NCI-H69 (cell line): Measurements from ENCODE around the gene DIP2B.

Experiments
- DNase-seq: peaks from one replicate; lab custom pipeline; 2025; lab: John Stamatoyannopoulos, UW

Gene DIP2B

DNA sequence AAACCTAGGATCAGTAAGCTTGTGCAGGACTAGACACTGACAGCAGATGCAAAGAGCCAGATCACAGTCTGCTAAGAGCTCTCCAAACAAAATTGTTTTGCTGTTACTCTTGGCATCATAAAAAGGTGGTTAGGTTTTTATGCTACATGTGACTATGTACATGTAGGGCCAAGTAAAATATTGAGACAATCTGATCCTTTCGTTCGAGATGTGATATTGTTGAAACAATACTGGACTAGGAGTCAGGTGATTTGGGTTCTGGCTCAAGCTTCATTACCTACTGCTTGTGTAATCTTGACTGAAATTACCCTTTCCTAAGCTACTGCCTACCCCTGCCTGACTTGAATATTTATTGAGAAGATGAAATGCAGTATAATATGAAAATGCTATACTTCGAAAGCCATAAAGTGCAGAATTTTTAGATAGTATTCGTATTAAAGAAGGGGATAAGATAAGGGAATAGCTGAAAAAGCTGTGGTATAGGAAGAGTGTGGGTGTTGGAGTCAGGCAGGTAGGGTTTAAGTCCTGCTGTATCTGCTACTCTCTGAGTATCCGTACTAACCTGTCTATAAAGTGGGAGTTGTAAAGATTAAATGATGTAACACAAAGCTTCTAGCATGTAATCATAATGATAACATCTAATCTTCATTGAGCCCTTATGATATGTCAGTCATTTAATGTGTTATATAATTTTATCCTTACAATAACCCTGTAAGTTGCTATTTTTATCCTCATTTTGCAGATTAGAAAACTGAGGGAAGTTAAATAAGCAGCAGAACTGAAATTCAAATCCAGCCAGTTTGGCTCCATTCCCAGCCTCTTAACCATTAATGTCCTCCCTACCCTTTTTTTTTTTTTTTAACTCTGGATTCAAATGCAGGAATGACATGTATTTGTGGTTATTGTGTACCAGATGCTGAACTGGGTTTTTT lies 220.5 kb downstream of the DIP2B start:
- DNase-seq = no peak

DNA sequence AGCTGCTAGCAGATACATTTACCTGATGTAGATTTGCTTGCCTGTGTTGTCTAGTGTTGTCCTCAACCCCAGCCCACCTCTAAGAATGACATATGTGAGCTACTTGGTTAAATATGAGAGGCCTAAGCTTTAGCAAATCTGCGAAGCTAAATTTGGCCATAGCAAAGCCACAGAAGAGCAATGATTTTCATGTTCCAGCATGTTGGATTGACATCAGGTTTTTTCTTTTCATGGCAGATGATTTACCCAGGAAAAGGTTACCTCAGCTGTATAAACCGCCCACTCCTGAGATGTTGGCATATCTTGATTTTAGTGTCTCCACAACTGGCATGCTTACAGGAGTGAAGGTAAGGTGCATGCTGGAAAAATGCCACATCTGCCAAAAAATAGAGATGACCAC lies 222.7 kb downstream of the DIP2B start:
- DNase-seq = no peak

DNA sequence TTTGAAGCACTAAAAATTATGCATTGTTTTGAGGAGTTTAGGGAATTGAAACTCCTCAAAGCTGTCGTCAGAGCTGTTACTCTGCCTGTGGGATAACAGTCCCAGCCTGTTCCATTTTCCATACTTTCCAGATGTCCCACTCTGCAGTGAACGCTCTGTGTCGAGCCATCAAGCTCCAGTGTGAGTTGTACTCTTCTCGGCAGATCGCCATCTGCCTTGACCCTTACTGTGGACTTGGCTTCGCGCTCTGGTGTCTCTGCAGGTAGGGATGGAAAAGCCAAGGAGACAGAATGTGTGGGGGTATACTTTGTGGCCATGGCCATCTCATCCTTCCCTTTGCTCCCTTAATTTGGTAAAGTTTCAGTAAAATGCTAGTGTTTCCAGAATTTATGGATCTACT lies 223.6 kb downstream of the DIP2B start:
- DNase-seq = no peak

DNA sequence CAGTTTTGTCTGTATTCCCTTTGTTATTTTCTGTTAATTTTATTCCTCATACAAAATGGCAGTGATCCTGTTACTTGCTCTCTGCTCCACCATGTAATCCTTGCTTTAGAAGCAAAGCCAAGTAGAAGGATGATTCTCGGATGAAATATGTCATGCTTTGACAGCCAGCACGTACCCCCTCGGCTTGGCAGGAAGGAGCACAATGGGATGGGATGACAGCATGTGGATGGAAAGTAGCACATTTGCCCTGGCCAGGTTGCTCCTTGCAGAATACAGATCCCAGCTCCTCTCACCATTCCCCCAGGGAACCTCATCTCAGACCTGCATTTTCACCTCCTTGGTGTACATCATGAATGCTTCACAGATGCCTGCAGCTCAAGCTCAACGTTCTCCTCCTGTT lies 224.1 kb downstream of the DIP2B start:
- no peak for DNase-seq

DNA sequence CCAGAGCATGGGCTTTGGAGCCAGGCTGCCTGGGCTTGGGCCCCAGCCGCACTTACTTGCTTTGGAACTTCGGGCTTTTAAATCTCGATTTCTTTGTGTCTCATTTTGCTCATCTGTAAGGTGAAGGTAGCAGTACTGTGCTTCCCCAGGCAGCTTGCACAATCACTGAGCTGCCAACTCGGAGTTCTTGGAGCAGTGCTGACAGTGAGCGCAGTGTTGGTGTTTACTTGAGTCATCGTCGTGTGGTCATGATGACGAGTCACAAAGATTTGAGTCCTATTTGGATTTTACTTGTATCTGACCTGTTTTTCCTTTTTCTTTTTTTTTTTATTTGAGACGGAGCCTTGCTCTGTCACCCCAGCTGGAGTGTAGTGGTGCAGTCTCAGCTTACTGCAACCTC lies 227.8 kb downstream of the DIP2B start:
- no peak for DNase-seq

DNA sequence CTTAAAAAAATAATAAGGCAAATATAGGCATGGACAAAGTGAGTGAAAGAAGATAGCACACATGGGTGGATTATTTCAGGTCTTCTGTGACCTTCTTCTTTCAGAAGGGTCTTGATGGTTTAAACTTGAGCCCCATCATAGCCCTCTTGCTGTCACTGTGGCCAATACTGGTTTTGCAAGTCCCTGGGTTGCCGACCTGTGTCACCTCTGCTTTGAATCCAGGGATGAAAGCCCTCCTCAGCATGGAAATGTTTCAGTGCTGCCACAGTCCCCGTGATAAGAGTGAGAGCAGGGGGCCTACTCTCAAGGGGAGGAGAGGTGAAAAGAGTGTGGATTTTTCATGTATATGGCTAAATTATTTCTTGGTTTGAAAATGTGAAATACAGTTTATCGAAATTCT lies 228.9 kb downstream of the DIP2B start:
- no peak for DNase-seq

DNA sequence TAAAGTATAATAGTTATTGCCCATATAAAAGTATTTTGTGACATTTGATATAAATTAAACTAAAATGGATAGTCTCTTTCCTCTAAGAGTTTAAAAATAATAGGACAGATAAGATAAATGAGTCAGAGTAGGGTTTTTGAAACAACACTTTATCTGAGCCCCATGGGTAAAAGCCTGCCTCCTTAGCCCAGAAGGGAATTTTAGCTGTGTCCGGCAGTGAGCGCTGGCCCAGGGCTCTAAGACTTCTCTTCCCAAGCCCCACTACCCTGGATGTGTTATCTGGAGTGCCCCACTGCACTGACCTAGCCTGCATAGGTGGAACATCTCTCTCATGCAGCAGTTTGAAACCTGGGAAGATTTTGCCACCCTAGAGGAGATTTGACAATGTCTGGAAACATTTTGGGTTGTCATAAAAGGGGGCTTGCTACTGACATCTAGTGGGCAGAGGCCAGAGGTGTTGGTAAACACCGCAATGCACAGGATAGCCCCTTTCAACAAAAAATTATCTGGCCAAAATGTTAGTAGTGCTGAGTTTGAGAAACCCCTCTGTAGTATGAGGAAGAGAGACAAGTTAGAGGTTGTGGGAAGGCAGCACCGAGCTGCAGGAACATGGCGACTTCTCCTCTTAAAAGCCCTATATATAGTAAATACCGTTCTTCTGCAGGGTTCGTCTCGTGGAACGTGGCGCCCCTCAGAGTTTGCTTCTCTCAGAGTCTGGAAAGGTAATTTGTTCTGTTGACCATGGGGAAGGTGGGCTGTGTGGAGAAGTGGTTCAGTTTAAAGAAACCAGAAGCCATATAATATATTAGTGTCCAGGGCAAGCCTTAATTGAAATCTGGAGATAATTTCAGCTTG lies 229.9 kb downstream of the DIP2B start:
- peak; percentile 58 for DNase-seq

DNA sequence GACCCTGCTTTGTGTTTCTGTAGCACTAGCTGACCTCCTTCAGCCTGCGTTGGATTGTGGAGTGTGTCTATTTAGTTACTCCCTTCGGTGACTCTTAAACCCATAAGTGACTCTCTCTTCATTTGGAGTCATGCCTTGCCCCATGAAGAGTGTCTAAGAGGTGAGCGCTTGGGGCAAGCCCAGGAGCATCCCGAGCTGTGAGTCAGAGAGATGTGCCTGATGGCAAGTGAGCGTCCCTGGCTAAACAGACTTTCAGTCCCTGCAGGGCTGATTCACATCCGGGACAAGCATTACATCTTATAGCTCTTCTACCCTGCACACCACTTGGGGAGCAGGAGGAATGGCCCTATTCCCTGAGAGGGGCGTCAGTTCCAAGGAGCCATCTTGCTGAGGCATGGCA lies 234.8 kb downstream of the DIP2B start:
- DNase-seq = no peak

DNA sequence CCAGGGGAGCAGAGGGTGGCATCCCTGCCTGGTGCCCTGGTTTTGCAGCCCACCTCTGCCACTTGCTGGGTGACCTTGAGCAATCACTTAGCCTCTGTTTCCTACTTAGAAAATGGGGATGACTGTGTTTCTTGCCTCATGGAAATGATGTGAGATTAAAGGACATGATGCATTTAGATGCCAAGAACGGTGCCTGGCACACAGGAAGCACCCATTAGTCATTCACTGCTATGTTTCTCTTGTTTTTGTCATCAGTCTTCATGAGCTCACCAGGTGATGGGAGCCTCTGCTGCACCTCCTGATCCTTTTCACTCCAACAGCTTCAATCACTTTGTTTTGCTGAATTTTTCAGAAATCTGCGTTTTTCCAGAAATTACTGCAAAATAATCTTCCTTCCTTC lies 235.5 kb downstream of the DIP2B start:
- no peak for DNase-seq

DNA sequence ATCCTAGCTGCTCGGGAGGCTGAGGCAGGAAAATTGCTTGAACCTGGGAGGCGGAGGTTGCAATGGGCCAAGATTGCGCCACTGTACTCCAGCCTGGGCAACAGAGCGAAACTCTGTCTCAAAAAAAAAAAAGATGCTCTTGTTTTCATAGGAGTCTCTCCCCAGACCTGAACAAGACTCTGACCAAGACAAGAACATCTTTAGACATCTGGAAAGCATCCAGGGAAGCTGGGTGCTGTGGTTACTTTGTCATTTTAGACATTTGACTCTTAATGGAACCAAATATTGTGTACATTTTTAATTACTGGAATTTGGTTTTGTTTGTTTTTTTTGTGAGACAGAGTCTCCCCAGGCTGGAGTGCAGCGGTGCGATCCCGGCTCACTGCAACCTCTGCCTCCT lies 238.0 kb downstream of the DIP2B start:
- DNase-seq = no peak

DNA sequence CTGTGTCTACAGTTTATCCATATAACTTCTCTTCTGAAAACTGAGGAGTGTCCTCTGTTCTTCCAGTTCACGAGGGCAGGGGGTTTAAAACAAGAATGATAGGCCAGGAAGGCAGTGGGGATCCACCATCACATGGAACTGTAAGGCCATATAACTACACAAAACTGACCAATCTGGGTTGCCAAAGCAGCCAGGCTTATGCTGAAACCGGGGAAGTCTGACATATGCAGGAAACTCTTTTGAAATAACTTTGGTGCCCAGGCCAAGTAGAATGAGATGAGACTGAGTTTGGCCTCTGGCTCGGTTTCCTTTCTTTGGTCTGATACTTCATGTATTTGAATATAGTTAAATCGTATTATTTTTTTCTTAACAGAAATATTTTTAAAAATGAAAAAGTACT lies 241.1 kb downstream of the DIP2B start:
- DNase-seq = no peak

DNA sequence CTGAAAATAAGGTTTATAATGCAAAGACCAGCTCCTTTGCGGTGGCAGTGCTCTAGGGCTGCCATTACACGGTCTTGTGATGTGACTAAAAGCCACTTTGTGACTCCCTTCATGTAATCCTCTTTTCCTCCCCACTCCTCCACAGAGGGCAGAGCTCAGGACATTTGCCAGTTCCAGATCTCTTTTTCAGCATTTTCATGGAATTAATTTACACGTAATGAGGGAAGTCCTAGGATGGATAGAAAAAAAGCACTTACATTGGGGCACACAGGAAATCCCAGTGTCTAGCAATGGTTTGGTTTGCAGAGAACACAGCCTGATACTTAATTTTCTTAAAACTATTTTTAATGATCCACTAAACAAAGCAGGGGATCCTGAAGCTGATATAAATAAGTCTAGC lies 241.6 kb downstream of the DIP2B start:
- no peak for DNase-seq

DNA sequence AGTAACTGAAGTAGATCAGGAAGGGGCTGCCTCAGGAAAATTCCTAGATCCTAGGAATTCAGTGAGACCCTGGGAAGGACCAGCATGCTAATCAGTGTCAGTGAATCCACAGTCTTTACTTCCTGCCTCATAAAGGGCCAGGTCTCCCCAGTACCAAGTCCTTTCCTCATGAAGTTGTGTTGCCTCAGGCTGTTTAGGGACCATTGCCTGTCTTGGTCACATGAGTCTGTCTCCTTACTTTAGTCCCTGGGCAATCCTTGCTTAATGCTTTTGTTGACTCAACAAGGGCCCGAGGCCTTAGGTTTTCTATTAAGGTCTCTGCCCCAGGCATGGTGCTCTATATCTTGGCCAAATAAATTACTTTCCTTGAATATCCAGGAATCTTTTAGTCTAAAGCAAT lies 243.0 kb downstream of the DIP2B start:
- DNase-seq = no peak

DNA sequence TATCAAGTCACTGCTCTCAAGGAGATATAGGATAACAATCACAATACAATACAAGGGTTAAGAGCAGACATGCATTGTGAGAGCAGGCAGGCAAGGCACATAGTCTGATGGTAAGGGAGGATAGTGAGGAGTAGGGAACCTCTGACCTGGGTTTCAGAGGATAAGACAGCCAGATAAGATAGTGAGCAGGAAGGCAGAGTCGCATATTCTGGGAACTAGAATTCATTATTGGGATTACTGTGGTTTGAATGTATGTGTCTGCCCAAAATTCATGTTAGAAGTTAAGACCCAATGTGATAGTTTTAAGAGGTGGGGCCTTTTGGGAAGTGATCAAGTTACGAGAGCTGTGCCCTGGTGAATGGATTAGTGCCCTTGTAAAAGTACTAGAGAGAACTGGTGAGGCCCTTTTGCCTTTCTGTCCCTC lies 244.7 kb downstream of the DIP2B start:
- no peak for DNase-seq

DNA sequence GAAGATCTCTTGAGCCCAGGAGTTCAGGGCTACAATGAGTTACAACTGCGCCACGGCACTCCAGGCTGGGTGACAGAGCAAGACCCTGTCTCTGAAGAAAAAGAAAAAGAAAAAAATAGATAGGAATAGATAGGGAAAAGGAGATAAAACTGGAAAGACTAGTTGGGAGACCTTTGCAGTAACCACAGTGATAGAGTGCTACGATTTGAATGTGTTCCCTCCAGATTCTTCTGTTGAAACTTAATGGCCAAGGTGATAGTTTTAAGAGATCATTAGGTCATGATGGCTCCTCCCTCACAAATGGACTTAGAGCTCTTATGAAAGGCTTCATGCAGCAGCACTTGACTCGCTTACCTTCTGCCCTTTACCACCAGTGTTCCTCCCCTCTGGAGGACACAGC lies 245.6 kb downstream of the DIP2B start:
- no peak for DNase-seq

DNA sequence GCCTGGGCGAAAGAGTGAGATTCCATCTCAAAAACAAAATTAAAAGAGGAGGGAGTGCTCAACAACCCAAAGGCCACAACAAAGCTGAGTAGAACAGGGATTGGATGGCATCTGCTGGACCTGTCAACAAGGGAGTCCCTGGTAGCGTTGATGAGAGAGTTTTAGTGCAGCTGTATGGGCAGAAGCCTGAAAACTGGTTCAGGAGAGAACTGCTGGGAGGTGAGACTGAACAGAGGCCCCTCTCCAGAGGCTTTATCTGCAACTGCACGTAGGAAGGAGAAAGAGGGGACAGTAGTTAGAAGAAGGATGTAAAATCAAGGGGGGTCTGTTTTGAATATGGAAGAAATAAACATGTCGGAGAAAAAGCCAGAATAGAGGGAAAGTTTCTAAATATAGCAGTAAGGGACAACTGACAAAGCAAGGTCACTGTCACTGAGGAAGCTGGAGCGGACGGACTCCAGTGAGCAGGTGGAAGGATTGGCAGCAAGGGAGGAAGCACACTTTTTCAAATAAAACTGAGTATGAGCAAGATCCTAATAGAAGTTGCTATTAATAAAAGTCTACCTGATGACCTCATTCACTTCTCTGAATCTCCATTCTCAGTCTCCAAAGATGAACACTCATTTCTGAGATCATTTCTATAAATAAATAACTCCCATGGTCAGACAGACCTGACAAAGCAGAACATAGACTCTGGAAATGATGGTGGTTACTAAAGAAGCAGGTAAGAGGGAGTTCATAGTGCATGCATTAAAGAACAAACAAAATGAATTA lies 247.3 kb downstream of the DIP2B start:
- DNase-seq = no peak

DNA sequence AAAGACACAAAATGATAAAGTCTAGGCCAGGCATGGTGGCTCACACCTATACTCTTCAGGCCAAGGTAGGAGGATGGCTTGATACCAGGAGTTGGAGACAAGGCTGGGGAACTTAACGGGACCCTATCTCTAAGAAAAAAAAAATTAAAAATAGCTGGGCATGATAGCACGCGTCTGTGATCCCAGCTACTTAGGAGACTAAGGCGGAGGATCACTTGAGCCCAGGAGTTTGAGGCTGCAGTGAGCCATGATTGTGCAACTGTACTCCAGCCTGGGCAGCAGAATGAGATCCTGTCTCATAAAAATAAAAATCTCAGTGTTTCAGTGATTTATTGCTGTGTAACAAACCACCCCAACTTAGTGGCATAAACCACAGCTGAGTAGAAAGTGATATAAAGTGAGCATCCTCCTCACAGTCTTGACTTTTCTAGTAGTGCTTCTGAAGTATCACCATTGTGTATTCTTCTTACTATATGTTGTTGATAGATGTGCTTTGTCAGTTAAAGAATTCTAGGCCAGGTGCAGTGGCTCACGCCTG lies 248.5 kb downstream of the DIP2B start:
- DNase-seq = no peak

DNA sequence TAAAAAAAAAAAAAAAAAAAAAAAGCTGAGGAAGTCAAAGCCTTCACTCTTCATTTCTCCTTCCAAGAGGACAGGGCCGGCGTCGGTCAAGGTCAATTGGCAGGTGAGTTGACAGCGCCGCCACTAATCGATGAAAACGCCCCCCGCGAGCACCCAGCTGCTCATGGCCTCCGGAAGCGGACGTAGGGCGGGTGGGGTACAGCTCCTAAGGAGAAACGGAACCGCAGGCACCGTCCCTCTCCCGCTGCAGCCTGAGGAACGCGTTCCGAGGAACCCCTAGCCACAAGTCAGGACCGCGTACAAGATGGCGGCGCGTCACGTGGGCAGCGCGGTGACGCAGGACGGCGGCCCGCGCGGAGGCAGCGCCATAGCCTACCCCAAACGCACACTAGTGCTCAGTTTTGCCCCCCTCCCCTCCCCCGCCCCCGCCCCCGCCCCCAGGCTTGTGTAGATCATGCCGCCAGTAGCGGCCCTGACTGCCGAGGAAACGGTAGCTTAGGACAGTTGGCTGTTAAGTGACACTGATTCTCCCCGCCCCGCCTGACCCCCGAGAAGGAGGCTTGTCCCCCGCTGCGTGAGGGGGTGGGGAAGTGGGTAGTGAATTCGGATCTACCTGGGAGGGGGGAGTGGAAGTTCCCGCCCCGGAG lies 259.0 kb downstream of the DIP2B start, which contains the start of gene ATF1:
Gene ATF1 (plus strand): TSS at position 463 of the 647 bp plus-strand sequence. CDS start 16,045 bp downstream, outside the sequence.
- DNase-seq = peak; percentile 98

DNA sequence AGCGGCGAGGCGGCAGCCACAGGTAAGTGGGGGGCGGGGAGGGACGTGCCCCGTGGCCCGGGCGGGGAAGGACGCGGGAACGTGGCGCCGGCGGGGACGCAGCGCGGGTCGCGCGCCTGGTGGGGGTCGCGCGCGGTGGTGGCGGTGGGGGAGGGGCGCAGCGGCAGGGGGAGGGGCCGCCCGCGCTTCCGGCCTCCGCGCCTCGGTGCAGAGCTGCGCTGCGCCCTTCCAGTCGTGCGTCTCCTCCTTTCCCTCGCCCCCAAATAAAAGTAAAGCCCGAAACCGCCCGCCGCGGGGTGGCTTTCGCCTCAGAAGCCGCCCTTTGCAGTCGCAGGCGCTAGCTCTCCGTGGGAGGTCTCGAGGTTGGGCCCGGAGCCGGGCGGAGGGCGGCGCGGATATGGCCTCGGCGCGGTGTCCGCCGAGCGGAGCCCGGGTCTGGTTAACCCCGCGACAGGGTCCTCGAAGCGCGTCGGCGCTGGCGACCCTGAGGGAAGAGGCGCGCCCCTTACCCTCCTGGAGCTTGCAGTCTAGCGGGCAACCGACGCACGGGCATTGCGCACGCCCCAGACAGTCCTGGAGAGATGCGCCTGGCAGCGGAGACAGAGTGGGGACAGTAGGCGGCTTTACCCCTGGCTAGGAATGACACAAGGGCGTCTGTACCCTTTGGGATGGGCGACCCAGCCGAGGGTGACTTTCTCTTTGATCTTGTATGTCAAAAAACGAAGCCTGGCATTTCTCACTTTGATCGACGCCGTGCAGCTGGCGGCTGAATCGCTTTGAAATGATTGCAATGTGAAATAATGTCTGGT lies 259.7 kb downstream of the DIP2B start:
- peak; percentile 88 for DNase-seq

DNA sequence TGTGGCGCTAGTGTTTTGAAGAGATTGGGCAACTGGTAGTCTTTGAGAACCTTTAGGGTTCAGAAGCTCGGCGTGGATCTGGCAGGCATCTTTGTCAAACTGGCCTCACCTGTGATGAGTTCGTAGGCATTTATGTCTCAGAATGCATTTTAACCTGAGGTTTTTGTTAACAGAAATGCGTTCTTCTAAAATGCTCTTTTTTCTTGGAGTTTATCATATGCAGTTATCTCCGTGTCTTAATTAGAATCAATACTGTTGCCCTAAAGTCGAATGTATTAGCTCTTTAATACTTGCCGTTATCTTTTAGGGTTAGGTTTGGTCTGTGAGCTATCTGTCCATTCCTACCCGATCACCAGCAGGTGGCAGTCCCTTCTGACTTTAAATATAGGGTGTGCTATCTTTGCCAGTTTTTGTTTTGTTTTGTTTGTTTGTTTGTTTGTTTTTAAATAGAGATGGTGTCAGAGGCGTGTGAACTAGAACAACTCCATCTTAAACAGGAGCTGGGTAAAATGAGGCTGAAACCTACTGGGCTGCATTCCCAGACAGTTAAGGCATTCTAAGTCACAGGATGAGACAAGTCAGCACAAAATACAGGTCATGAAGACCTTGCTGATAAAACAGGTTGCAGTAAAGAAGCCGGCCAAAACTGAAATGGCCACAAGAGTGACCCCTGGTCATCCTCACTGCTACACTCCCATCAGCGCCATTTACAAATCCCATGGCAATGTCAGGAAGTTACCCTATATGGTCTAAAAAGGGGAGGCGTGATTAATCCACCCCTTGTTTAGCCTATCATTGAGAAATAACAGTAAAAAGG lies 260.5 kb downstream of the DIP2B start:
- peak; percentile 68 for DNase-seq
